CD4-positive, alpha-beta T cell treated with Interferon gamma for 1 hour (primary cell): ENCODE measurements around the gene ASGR2.
"Not testable (repeated sequence)": the region's sequence is repeated elsewhere in the genome, so short reads cannot be mapped to it uniquely, and the experiment has no call there.

Experiments used
- DNase-seq: peaks from one replicate; pipeline ENCODE4 v3.0.0-alpha.2; 2020

The ASGR2 gene

GRCh38 chr17:7123844-7124243 is 9.2 kb upstream of the ASGR2 start:
- no peak for DNase-seq

DNA sequence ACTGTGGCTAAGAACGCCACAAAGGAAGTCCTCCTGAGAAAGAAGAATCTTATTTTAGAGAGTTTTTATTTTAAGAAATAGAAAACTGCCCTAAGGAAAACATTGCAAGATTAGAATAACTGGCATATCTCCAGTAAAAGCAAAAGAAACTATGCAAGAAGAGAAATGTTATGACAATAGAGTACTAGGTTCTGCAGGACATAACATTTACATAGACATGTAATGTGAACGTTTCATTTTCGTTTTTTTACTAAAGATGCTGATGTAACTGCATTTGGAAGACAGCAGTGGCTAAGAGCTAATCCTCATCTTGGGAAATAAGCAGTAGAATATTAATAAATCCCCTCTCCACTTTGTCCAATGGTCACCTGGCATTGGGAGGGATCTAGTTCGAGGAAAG is 7.8 kb upstream of the ASGR2 start:
- DNase-seq, result no peak

DNA sequence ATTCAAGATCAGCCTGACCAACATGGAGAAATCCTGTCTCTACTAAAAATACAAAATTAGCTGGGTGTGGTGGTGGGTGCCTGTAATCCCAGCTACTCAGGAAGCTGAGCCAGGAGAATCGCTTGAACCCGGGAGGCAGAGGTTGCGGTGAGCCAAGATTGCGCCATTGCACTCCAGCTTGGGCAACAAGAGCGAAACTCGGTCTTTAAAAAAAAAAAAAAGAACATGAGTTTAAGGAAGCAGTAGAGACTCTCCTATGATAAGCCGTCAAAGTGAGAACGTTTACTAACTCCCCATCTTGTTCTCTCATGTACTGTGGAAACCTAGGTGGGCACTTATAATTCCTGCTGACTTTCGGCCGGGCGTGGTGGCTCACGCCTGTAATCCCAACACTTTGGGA is 6.0 kb upstream of the ASGR2 start:
- DNase-seq, result peak; percentile 36

GRCh38 chr17:7120123-7120522 is 5.5 kb upstream of the ASGR2 start:
- DNase-seq, result no peak

DNA sequence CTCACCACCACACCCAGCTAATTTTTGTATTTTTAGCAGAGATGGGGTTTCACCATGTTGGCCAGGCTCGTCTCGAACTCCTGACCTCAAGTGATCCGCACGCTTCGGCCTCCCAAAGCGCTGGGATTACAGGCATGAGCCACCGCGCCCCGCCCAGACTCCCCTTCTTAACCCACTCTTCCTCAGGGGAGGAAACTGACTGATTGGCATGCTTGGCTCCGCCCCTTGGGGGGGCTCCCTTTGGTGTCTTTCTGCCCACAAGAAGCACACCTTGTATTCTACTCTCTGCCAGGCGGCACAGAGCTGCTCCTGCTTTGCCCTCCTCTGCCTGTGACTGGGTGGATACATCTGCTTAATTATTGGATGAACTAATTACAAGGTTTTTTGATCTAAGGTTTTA is 4.7 kb upstream of the ASGR2 start:
- no peak for DNase-seq

DNA sequence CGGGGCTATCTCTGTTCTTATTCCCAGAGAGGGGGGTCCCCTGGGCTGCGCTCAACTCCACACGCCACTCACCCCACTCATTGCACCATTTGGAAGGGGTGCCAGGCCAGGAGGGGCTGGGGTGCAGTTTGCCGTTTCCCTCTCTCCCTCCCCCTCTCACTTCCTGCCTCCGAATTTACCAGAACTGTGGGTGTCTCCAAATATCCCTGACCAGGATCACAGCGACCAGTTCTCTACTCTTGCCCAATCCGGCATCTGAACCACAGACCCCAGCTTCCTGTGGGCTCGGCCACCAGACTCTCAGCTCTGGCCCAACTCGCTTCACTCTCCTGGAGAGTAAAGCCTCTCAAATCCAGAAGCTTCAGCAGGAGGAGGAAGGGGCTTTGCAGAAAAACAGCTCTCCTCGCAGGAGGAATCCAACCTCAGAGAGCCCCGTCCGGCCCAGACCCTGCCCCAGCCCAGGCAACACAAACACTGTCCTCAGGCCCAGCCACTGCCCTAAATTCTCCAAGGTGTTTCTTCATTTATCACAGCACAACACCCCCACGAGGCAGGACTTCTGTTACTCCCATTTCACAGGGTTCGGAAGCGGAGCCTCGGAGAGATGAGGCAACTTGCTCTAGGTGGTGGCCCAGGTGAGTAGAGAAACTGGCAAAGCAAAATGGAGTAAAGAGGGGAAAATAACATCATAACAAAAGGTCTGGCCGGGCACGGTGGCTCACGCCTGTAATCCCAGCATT is 423 bp upstream of the ASGR2 start:
- peak; percentile 21 for DNase-seq

DNA sequence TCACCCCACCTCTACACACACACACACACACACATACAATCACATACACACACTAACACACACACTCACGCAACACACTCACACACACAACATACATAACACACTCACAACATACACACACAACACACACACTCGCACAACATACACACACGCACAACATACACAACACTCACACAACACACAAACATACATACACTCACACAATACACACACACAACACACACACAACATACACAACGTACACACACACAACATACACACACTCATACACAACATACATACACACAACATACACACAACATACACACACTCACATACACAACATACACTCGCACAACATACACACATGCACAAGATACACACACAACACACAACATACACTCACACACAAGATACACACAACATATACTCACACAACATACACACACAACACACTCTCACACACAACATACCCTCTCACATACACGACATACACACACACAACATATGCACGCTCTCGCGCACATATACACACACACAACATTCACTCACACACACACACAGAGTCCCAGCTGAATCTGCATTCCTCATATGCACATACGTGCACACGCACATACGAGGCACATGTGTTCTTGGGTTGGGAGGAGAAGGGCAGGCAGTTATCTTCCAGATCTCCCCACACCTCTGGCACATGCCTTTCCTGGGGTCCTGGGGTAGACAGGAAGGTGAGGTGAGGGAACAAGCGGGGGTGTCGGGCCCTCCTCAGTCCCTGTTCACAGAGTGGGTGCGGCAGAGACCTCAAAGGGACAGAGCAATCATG is 1.1 kb downstream of the ASGR2 start:
- DNase-seq, result no peak

DNA sequence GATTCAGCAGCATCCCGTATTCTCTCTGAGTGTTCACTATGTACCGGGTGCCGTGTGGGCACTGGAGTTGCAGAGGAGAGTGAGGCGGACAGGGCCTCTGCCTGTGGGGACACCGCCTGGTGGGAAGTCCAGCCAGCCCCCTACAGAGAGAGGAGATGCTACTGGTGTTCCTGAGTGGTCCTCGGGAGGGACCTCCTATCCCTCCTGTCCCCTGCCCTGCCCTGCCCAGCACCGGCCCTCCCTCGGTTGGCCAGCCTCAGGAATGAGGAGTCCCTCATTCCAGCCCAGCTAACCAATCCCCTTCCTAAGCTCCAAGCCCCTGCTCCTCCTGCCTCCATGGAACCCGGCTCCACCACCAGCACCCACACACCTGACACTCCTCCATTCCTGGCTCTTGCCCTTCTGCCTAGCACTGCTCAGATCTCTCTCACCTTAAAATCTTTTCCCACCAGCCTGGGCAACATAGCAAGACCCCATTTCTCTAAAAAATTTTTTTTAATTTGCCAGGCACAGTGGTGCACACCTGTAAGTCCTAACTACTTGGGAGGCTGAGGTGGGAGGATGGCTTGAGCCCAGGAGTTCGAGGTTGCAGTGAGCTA is 2.0 kb downstream of the ASGR2 start:
- no peak for DNase-seq

- DNase-seq, result peak; percentile 43
These were observed 2.7 kb downstream of the ASGR2 start for GRCh38 chr17:7111784-7112509.

DNA sequence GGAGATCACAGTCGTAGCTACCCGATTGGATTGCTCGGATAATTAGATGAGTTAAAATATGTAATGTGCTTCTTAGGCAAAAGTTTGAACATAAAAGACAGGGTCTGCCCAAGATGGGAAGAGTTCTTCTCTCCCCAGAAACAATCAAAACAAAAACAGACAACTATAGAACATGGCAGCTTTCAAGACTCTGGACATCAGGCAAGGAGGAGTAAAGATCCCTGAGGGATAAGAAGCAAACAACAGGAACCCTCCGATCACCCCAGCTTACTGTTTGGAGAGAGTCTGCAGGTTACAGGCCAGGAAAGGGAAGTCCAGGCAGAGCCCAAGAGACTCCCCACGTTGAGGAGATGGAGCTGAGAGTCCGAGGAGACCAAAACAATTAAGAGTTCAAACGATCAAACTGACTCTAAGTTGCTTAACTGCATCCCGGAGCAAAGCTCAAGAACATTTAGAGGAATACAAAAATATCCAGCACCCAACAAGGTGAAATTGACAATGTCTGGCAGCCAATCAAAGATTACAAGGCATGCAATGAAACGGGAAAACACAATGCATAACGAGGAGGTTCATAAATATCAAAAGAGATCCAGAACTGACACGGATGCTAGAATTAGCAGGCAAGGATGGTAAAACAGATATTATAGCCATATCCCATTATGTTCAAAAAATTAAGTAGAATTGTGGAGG is 3.9 kb downstream of the ASGR2 start:
- no peak for DNase-seq

GRCh38 chr17:7109461-7110322 is 4.9 kb downstream of the ASGR2 start:
- DNase-seq, result no peak

DNA sequence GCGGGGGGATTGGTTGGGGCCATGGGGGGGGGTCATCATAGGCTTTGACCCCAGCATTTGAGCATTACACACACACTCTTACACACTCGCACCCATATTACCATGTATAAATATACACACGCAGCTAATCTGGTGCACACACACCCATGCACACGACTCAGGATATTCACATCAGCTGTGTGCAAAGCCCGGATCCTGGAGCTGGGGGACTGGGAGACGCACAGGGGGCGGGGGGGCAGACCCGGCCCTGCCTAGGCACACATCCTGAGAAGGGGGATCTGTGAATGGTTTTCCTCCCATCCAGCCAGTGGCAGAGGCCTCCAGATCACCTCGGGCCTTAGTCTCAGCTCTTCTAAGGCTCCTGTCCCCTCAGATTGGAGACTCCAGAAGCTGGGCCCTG is 5.6 kb downstream of the ASGR2 start:
- DNase-seq, result no peak

DNA sequence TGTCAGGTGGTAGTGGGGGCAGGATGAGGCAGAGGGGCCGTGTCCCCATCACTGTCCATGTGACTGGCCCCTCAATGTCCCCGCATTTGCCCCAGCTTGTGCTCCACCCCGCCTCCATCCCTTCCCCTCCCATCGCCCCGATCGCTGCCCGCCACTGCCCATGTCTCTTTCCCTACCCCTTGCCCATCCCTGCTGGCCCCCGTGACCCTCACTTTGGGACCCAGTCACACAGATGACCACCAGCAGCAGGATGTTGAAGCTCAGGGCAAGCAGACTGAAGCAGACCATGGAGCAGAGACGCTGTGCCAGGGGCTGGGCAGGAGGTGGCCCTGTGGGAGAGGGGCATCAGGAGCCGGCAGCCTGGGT is 6.1 kb downstream of the ASGR2 start:
- DNase-seq, result no peak

DNA sequence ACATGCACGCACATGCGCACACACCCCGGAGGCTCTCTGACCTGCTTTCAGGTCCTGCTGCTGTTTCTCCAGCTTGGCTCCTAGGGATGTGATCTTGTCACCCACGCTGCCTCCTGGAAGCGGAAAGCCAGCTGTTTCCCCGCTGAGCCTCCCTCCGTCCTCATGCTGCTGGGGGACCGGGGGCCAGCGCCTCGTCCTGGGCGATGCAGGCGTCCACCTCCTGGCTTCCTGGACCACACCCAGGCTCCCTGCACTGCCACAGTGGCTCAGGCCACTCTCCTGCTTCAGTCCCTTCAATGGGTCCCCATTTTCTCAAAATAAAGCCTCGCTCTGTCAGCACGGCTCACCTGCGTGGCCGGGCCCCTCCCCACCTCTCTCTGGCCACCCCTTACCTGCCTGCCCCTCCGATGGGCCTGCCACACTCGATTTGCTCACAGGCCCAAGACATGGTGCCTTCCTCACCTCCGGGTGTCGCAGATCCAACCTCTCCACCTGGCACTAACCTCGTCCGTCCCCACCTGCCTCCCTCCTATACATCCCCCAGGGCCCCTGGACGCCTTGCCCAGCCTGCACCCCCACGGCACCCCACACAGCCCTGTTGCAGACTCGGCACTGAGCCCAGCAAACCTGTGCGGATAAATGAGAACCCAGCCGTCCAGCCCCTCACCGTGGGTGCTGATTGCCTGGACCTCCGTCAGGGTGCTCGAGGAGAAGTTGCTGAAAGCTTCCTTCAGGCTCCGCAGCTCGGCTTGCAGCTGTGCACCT is 6.6 kb downstream of the ASGR2 start:
- DNase-seq, result no peak

- no peak for DNase-seq
These were observed 7.4 kb downstream of the ASGR2 start for GRCh38 chr17:7107012-7107754.

DNA sequence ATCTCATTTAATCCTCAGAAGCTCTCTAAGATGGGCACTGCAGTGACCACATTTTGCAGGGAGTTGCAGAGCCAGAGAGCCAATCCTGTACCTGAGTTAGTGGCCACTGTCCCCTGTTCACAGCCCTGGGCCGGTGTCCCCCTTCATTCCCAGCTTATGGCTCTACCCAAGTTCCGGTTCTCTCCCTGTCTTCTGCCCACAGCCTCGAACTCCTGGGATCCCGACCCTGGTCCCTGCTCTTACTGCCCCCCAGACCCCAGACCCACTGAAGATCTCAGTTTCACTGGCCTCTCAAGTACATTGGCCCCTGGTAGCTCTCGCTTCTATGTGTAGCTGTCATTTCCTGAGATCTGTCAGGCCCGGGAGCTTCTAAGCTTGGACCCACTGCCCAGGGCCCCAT is 12.2 kb downstream of the ASGR2 start:
- DNase-seq, result no peak

GRCh38 chr17:7101531-7101930 is 13.1 kb downstream of the ASGR2 start:
- no peak for DNase-seq

GRCh38 chr17:7100641-7101379 is 13.8 kb downstream of the ASGR2 start:
- DNase-seq, result not testable (repeated sequence)

DNA sequence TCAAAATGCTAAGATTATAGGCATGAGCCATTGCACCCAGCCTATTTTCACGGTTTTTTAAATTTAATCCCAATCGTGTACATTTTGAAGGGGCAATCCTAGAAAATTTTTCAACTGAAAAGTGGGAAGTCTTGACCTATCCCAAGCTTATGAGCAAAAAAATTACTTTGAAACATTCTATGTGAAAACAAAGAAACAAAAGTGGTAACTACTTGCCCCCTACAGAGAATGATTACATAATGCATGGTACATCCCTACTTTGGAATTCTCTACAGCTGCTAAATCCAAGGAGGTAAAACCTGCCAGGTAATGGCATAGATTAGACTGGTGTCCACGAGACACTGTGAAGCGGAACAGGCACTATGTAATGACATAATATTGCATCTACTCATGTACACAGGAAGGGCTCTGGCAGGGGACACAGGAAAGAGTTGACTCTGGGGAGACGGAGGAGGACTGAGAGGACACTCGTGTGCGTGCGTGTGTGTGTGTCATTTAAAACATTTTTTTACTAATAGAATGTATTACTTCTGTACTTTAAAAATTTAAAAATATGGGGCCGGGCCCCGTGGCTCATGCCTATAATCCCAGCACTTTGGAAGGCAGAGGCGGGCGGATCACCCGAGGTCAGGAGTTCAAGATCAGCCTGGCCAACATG is 15.7 kb downstream of the ASGR2 start:
- no peak for DNase-seq
